NCI-H446 (cell line): Measurements from ENCODE around the gene PACC1.
A peak's percentile ranks its signal among the peaks of the same experiment; 100 is the strongest.

Source experiments
- DNase-seq, 2 experiments: peaks; one replicate each; lab custom pipeline; 2025; lab: John Stamatoyannopoulos, UW

Gene PACC1

DNA sequence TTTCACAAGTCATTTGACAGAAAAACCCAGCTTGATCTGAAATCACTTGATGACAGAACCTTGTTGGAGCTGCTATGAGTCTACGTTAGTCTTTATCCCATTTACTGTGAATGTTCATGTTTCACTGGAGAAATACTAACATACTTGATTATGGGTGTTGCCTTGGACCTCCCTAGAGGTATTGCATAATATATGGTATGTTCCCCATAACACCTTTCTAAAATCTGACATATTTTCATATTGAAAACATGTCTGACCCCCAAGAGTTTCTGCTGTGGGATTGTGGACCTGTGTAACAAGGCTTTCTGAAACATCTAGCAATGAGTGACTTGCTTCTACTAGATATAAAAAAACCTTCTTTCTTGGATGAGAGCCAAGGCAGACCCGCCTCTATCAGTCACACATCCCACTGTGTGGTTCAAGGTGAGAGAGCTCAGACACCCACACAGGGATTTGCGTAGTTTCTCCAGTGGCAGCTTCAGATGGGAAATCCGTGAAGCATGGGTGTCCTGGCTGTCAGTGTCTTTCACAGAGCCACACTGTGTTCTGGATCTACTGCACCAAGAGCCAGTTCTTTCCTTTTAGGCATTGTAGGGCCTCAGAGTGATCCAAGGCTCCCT lies 22.6 kb upstream of the PACC1 start:
- no peak for DNase-seq

DNA sequence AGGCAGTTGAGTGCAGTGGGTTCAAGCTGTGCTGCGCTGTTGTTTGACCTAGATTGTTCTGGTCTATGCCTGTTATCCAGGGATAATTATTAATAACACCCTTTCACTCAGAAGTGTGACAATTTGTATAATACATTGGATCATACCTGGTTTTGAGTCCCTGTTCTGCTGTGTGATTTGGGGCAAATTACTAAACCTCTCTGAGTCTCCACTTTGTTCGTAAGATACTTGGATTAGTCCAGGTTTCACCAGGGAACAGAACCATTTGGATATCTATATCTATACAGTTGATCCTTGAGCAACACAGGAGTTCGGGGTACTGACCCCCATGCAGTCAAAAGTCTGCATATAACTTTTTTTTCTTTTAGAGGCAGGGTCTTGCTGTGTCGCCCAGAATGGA lies 20.3 kb upstream of the PACC1 start:
- no peak for DNase-seq

DNA sequence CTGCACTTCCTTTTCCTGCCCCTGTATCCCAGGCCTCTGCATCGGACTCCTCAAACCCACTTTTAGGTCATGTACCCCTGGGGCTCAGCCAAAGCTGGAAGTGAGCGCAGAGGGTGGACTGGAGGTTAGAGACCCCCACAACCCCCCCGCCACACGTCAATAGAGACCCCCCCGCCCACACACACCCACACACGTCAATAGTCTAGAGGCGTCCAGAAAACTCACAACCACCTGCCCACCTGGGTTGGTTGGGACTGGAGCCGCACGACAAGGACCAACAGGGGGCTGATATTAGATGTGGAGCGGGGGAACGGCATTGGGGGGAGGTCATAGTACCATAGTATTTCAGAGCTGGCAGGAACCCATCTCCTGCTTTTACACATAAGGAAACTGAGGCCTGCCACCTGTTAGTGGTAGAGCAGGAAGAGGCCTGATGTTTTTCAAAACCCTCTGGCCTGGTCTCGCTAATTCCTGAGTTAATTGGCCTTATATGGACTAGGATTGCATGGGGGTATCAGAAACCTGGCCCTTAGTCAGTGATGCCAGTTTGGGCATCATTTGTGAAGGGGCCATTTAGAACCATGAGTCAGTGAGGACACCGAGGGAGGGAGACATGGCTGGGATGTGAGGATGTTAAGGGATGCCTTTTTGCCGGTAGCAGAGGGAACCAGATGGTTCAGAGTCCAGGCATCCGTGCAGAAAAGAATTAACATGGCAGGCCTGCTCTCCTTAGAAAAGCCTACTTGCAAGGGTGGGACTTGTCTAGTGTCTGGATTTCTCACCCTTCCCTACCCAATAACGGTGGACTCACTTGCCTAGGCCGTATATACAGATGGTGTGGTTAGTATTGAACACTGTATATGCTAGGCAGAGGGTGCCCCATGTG lies 19.1 kb upstream of the PACC1 start:
- DNase-seq = peak in 1 of 2 experiments; percentile 35

DNA sequence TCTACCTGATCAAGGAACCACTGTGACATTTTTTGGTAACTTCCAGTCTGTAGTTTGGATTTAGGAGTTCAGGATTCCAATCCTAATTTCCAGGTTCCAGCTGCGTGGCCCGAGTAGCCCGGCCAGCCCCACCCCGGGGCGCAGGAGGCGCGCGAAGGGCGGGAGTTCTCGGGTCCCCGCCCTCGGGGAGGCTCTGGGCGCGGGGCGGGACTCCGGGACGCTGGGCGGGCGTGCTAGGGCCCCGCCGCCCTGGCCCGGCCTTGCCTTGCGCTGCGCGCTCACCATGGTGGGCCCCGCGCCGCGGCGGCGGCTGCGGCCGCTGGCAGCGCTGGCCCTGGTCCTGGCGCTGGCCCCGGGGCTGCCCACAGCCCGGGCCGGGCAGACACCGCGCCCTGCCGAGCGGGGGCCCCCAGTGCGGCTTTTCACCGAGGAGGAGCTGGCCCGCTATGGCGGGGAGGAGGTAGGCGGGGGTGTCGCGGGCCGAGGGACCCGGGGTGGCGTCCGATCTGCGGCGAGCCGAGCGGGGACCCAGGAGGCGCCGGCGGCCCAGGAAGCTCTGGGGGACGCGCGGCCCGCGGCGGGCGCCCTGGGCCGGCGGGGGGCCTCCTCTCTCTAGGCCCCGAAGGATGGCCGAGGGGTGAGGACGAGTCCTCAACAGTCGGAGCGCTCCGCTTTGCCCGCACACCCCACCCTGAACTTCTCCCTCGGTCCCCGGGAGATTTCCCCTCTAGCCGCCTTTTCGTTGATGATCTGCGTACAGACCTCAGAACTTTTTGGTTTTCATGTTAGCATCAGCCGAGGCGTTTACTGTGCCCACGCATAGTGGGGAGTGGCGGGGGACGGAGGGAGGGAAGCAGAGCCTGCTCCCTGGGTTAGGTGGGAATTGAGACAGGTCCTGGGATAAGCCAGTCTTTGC lies 18.2 kb upstream of the PACC1 start, which contains the start of gene NENF:
TSS of gene NENF (plus strand) at position 260 of the 916 bp plus-strand sequence. CDS start at position 284, 24 bp downstream.
- peak; percentile 67 to 92 for DNase-seq

DNA sequence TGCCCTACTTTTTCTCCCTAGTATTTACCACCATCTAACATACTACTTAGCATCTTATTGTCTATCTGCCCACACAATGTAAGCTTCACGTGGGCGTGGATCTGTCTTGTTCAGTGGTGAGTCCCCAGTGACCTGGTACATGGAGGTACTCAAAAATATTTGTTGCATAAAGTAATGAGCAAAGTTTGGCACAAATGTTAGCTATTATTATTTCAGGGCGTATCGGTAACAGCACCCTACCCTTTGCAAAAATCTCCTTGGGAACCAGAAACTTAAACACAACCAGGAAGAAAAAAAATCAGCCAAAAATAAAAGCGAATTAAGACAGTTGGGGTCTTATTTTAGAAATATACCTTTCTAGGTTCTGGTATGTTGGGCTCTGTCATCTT lies 17.6 kb upstream of the PACC1 start:
- no peak for DNase-seq

DNA sequence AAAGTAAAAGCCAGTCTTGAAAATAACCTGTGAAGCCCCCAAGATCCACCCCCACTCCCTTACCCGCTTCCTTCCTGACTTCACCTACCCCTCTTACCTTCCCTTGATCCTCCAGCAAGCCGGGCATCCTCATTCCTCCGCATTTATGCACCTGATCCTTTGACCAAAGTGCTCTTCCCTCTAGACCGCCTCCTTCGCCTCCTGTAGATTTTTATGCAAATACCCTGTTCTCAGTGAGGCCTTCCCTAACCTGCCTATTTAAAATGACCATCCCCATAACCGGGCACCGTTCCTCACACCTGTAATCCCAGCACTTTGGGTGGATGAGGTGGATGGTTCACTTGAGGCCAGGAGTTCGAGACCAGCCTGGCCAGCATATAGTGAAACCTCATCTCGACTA lies 17.0 kb upstream of the PACC1 start:
- no peak for DNase-seq

DNA sequence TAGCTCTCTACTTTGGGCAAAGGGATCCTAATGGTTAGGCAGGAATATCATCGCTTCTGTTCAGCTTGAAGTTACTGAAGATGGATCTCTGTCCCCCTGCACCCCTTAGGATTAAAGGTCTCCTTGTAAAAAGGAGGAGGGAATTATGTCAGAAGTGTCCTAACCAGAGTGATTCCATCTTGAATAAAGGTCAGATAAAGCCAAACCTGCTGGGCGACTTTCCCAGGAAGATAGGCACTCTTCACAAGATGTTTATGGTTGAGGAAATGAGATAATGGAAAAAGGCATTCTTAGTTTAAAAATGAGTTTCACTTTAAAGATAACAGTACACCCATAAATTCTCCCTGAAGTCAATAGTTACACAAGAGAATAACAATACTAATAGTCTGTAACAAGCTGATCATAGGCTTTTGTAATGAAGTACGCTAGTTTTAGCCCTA lies 16.3 kb upstream of the PACC1 start:
- DNase-seq = no peak

DNA sequence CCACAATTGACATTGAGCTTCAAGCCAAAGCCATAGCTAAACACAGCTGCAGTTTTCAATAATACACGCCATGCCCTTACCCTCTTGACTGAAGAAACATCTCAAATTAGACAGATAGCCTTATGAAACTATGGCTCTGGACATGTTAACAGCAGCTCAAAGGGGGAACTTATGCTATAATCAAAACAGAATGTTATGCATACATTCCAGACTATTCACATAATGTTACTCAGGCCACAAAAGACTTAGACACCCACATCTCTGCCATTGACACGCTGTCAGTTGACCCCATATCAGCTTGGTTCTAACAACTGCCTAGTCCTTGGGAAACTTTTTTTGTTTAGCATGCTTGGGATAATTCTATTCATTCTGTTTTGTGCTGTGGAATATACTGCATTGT lies 15.7 kb upstream of the PACC1 start:
- DNase-seq = no peak

DNA sequence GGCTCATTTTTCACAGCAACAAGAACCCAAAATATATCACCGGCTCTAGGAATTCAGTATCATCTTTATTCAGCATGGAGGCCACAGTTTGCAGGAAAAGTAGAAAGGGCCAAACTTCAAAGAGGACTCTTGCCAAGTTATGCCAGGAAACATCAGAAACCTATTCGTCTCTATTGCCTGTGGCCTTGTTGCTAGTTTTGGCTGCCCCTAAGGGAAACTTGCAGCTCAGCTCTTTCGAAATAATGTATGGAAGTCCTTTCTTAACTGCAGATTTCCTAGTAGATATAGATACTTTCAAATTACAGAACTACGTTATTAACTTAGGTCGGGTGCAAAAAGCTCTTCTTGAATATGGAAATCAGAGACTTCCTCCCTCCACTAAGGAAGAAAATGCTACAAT lies 13.8 kb upstream of the PACC1 start:
- no peak for DNase-seq

DNA sequence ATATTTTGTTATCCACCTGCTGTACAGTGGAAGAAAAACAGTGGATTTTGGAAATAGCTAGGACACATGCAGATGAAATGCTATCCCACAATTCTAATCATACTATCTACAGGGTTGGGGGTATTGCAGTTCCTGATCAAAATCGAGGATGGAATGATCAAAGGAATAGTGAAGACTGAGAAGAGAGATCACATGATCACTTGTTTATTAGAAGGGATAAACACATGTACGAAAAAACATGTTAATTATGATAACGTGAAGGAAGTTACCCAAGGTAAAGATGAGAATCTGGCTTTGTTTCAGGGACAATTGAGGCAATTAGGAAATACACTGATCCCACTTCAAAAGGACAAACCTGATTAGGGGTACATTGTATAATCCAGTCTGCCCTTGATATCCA lies 9.2 kb upstream of the PACC1 start:
- DNase-seq = no peak

DNA sequence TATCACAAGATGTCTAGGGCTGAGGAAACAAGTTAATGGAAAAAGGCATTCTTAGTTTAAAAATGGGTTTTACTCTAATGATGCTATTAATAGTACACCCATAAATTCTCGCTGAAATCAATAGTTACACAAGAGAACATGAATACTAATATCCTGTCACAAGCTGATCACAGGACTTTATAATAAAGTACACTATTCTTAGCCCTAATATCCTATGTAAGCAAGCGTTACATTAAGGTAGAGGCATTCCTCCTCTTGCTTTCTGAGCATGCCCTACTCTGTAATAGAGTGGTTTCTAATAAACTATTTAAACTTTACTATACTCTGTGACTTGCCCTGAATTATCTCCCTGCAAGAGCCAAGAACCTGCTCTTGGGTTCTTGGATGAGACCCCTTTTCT lies 6.5 kb upstream of the PACC1 start:
- no peak for DNase-seq

DNA sequence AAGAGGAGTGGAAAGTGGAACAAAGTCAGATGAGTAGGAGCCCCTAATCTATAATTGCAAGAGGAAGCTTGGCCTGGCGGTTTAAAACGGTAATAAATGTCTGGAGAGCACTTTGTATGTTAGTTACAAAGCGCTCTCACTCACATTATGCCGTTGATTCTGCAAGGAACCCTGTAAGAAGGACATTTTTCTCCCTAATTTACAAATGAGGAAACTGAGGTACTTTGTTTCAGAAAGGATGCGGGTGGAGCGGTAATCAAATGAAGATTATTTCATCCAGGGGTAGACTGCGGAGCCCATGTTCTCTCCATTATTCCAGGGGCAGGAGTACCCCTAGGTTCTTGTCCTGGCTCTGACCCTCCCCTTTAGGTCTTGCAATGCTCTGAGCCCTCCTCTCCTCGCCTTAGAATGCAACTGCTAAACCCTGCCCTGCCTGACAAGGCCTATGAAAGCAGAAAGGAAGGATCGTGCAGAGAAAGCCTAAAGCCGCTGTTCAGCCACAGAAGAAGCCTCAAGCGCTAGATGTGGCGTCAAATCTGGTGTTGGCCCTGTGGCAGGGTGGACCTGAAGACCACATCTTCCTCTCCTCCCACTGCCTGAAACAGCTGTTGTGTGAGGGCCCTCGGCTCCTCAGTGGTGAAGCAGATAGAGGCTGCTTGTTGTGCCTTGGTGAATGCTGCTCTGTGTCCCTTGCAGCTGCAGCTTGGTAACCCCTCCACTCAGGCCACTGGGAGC lies 588 bp upstream of the PACC1 start:
- DNase-seq = no peak

DNA sequence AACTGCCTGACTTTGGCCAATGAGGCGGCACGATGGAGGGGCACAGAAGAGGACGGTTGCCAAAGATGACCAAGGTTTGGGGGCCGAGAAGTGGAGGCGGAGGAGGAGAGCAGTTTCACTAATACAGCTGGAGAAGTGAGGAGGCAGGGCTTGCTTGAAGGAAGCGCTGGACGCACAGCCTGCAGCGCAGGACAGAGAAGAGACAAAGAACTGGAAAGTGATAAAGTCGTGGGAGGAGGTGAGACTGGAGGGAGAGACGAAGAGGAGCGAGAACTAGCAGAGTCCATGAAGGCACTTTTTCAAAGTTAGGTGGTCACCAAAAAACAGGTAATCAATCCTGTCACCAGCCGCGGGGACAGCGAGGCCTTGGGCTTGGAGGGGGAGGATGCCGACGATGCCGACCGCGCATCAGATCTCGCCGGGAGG lies 771 bp downstream of the PACC1 start:
- DNase-seq = no peak

DNA sequence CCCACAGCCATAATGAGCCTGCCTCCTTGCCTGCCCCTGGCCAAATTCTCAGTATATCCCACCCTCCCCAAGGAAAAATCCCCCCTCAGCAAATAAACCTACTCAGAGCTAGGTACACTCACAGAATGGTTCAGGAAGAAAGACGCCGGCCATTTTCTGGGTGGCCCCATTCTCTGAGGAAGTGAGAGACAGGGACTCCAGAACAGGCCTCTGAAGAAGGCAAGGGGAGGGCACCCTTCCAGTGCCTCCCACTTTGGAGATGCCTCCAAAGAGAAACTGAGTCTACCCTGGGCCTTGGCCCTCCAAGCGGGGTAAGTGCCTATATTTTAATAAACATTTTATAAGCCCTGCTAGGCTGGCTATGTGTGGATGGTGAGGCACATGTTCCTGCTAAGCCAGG lies 2.3 kb downstream of the PACC1 start:
- no peak for DNase-seq

DNA sequence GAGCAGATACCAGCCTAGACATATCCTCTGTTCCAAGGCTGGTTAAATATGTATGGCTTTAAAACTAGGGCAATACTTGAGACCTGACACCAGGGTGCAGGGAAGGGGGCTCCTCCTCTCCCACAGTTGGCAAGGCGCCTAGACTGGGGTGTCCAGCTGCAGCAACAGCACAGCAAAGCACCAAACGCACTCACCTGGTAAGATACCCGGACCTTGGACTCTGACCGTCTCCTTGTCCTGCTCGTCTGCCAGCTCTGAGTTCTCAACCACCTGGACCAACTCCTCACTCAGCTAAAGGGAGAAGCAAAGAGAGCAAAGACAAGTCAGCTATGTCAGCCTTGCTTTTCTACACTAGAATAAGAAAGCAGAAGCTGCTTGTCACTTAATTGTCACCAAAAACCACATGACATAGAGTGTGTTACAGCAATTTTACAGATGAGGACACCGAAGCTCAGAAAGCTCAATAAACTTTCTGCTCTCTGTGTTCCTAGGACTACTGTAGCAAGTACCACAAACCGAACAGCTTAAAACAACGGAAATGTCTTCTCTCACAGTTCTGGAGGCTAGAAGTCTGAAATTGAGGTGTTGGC lies 4.4 kb downstream of the PACC1 start:
- no peak for DNase-seq

DNA sequence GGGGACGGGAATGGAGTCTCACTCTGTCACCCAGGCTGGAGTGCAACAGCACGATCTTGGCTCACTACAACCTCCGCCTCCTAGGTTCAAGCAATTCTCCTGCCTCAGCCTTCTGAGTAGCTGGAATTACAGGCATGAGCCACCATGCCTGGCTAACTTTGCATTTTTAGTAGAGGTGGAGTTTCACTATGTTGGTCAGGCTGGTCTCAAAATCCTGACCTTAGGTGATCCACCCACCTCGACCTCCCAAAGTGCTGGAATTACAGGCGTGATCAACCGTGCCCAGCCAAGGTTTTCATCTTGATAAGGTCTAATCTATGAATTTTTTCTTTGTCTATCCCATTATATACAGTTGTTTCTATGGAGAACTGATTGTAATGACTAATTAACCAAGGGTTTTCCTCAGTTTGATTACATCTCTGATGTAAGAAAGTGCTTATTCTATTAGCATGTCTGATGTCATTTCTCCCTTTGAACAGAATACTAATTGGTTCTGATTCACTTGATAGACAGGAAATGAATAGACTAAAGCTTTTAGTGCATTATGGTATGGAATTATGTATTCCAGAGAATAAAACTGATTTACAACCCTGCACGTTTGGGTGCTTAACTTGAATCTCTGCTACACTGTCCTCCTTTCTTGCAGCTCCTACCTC lies 11.9 kb downstream of the PACC1 start:
- no peak for DNase-seq

DNA sequence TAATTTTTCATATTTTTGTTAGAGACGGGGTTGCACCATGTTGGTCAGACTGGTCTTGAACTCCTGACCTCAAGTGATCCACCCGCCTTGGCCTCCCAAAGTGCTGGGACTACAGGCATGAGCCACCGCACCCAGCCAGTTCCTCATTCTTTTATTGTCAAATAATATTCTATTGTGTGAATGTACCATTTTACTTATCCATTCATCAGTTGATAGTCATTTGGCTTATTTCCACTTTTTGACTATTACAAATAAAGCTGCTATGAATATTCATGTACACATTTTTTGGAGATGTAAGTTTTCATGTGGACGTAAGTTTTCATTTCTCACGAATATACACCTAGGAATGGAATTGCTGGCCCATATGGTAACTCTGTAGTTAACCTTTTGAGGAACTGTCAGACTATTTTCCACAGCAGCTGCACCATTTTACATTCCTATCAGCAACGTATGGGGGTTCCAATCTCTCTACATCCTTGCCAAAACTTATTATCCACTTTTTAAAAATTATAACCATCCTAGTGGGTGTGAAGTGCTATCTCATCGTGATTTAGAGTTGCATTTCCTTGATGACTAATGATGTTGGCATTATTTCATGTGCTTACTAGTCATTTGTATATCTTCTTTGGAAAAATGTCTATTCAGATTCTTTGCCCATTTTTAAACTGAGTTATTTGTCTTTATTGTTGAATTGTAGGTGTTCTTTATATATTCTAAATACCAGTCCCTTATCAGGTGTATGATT lies 12.7 kb downstream of the PACC1 start:
- no peak for DNase-seq

DNA sequence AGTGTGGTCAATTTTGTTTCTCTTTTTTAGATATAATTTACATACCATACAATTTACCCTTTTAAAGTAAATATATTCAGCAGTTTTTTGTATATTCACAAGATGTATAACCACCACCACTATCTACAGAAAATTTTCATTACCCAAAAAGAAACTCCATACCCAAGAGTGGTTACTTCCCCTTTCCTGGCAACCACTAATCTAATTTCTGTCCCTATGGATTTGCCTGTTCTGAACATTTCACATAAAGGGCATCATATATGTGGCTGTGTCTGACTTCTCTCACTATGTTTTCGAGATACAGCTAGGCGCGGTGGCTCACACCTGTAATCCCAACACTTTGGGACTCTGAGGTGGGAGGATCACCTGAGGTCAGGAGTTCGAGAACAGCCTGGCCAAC lies 13.6 kb downstream of the PACC1 start:
- DNase-seq = no peak

DNA sequence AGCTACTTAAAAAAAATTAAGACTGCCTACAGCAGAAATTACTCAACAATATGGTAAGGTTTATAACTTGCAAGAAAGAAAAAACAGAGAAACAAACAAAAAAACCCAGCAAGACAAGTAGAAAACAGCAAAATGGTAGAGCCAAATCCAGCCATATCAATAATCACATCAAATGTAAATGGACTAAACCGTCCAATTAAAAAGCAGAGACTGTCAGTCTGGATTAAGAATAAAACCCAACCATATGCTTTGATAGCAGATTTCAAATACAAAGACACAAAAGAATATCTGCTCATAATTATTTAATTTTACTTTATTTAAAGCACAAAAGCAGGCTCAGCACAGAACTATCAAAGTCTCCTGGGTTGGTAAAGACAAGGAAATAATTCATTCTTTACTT lies 17.5 kb downstream of the PACC1 start:
- no peak for DNase-seq

DNA sequence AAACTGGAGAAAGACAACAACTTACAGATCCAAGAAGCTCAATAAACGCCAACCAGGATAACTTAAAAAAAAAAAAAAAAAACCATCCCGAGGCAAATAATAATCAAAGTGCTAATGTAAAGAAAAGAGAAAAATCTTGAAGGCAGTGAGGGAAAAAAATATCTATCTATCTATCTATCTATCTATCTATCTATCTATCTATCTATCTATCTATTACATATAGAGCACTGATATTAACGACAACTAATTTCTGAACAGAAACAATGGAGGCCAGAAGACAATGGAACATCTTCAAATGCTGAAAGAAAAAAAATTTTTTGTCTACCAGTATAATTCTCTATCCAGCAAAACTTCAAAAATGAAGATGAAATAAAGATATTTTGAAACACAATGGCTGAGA lies 18.0 kb downstream of the PACC1 start:
- no peak for DNase-seq
